Measurements from ENCODE around the gene CD2AP. TPM values are rescaled to one million over a fixed set of nuclear protein-coding genes. Genes with fewer than 3 reads are reported as not detected.

Gene CD2AP
- total RNA-seq, 1 donor from 2014 or later, result 34.5 TPM

DNA sequence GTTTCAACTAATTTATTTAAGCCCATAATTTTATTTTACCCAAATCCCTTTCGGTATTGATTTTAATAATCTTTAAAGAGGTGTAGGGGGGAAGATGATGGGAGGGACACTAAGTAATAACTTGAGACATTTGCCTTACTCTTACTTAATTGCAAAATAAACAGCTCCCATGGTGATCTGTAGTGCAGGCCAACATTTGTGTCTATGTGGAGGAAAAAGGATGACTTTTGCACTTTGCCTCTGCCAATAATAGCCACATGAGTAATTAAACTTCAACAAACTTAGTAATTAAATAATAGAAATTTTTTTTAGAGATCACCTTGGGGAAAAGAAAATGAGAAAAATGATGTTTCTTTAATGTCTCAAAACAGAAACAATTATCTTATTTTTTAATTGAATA is 29.9 kb upstream of the CD2AP start:
- DNase-seq, result no peak
- no peaks in the 10 kb centered on the region for H3K27me3 ChIP-seq
- intact Hi-C loops (cut with DNase I), result no loop called here
- no peak overlapping the region for H3K27ac ChIP-seq
- no peaks in the 10 kb centered on the region for H3K36me3 ChIP-seq
- no peaks in the 10 kb centered on the region for H3K4me1 ChIP-seq
- no peaks in the 10 kb centered on the region for H3K9me3 ChIP-seq
- TF ChIP-seq, protein P1, sequence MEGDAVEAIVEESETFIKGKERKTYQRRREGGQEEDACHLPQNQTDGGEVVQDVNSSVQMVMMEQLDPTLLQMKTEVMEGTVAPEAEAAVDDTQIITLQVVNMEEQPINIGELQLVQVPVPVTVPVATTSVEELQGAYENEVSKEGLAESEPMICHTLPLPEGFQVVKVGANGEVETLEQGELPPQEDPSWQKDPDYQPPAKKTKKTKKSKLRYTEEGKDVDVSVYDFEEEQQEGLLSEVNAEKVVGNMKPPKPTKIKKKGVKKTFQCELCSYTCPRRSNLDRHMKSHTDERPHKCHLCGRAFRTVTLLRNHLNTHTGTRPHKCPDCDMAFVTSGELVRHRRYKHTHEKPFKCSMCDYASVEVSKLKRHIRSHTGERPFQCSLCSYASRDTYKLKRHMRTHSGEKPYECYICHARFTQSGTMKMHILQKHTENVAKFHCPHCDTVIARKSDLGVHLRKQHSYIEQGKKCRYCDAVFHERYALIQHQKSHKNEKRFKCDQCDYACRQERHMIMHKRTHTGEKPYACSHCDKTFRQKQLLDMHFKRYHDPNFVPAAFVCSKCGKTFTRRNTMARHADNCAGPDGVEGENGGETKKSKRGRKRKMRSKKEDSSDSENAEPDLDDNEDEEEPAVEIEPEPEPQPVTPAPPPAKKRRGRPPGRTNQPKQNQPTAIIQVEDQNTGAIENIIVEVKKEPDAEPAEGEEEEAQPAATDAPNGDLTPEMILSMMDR (IDR thresholded peaks at IDR 0.05), result no peak
- no peak for ATAC-seq
- H3K4me3 ChIP-seq, result no peak overlapping the region

DNA sequence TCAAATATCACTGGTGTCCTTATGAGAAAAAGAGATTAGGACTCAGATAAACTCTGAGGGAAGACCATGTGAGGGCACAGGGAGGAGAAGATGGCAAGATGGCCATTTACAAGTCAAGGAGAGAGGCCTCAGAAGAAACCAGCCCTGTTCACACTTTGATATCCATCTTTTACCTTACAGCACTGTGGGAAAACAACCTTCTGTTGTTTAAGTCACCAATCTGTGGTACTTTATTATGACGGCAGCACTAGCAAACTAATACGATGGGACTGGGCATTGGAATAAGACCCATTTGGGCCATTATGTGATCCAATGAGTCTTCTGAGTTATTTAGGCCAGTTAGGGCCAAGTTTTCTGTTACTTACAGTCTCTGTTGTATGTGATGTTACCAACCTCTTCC is 26.4 kb upstream of the CD2AP start:
- no peak overlapping the region for H3K4me3 ChIP-seq
- H3K36me3 ChIP-seq, result no peaks in the 10 kb centered on the region
- ATAC-seq (no peak), DNase-seq (no peak)
- H3K4me1 ChIP-seq, result no peaks in the 10 kb centered on the region
- TF ChIP-seq, protein P1 (IDR thresholded peaks at IDR 0.05), result no peak
- intact Hi-C loops (cut with DNase I), result no loop called here
- no peaks in the 10 kb centered on the region for H3K9me3 ChIP-seq
- H3K27ac ChIP-seq, result no peak overlapping the region
- no peaks in the 10 kb centered on the region for H3K27me3 ChIP-seq

DNA sequence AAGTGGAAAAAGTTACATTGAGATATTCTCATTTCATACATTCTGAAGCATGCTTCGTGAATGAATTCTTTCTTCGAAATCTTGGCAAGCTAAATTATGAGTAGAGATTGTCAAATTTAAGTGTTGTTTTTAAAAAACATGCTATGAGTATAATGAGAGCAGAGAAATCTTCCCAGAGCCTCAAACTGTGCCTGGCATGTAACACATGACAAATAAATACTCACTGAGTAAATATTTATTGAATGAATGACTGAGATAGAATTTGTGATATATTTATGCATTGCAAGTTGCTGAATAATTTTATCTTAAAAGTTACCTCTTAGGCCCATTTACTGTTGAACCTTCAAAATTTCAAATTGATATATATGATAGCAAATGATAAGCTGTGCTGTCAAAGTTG is 24.7 kb upstream of the CD2AP start:
- TF ChIP-seq, protein P1 (IDR thresholded peaks at IDR 0.05), result no peak
- Histone ChIP-seq H3K4me1 (no peaks in the 10 kb centered on the region), H3K27me3 (no peaks in the 10 kb centered on the region), H3K27ac (no peak overlapping the region), H3K9me3 (no peaks in the 10 kb centered on the region), H3K4me3 (no peak overlapping the region), H3K36me3 (no peaks in the 10 kb centered on the region)
- ATAC-seq (no peak), DNase-seq (no peak)
- intact Hi-C loops (cut with DNase I), result no loop called here

DNA sequence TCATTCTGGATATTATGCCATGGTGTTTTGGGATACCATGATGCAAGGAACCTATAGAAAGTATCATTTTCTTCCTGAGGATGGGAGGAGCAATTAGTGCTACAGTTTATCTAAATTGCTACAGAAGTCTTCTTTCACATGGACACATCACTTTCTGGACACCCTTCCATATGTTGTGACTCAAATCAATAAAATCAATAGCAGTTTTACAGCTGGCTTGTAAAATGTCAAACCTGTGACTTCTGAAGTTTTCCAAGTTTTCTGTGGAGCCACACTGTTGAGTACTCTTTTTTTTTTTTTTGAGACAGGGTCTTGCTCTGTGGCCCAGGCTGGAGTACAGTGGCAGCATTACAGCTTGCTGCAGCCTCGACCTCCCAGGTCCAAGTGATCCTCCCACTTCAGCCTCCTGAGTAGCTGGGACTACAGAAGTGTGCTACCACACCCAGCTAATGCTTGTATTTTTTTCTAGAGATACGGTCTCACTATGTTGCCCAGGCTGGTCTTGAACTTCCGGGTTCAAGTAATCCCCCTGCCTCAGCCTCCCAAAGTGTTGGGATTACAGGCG is 24.1 kb upstream of the CD2AP start:
- ATAC-seq (no peak), DNase-seq (no peak)
- no peaks in the 10 kb centered on the region for H3K27me3 ChIP-seq
- no peaks in the 10 kb centered on the region for H3K9me3 ChIP-seq
- TF ChIP-seq, protein P1 (IDR thresholded peaks at IDR 0.05), result no peak
- H3K36me3 ChIP-seq, result no peaks in the 10 kb centered on the region
- H3K27ac ChIP-seq, result no peak overlapping the region
- no peak overlapping the region for H3K4me3 ChIP-seq
- no peaks in the 10 kb centered on the region for H3K4me1 ChIP-seq
- intact Hi-C loops (cut with DNase I), result no loop called here

DNA sequence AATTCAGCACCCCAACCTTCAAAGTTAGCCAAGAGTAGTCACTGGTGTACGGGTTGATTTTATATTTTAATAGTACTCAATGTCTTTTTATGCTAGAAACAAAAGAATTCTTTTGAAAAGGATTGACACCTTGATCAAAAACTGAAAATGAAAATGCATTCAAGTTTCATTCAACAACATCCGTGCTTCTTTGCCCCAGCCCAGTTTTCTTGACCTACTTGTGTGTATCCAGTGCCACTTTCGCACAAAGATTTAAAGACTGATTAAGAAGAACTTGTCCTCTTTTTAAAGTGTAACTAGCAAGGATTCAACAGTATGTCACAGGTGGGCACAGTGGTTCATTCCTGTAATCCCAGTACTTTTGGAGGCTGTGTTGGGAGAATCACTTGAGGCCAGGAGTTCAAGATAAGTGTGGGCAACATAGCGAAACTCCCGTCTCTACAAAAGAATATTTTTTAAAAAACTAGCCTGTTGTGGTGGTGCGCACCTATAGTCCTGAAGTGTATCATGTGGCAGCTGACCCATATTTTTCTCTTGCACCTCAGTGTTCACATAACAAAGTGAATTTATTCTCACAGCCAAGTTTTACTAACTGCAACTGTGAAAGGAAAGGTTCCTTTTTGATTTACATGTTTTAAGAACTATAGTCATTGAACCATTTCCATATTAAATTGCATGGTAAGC is 22.7 kb upstream of the CD2AP start:
- no peak for ATAC-seq
- intact Hi-C loops (cut with DNase I), result no loop called here
- Histone ChIP-seq H3K36me3 (no peaks in the 10 kb centered on the region), H3K4me1 (no peaks in the 10 kb centered on the region), H3K27me3 (no peaks in the 10 kb centered on the region), H3K9me3 (no peaks in the 10 kb centered on the region), H3K4me3 (no peak overlapping the region), H3K27ac (no peak overlapping the region)
- DNase-seq, result no peak
- TF ChIP-seq, protein P1 (IDR thresholded peaks at IDR 0.05), result no peak

Measured in upper lobe of right lung (tissue), 1 donor.